GM15510 (cell line): ENCODE results near the gene PRMT5.

ENCODE experiments used
- POLR2A ChIP-seq: IDR thresholded peaks from 3 replicates; pipeline ENCODE4 v1.6.1; 2011; ENCODE audit warnings: borderline replicate concordance; ENCODE audit not compliant: insufficient read length; ENCODE audit errors: extremely low read depth

The PRMT5 gene

GRCh38 chr14:22952418-22952817 lies 23.2 kb upstream of the PRMT5 start:
- no peak for TF ChIP-seq POLR2A

- no peak for TF ChIP-seq POLR2A
These were observed 16.5 kb upstream of the PRMT5 start for GRCh38 chr14:22945642-22946041.

DNA sequence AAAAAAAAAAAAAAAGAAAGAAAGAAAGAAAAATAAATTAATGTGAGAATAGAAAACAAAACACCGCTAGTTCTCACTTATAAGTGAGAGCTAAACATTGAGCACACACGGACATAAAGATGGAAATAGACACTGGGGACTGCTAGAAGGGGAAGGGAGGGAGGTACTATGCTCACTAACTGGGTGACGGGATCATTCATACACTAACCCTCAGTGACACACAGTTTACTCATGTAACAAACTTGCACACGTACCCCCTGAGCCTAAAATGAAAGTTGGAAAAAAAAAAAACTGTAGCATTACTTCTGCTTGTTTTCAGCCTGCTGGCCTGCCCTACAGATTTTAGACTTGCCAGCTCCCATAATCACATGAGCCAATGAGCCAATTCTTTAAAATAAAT lies 10.5 kb upstream of the PRMT5 start:
- TF ChIP-seq POLR2A, result no peak

- no peak for TF ChIP-seq POLR2A
These were observed 6.0 kb upstream of the PRMT5 start for GRCh38 chr14:22935156-22935555.

DNA sequence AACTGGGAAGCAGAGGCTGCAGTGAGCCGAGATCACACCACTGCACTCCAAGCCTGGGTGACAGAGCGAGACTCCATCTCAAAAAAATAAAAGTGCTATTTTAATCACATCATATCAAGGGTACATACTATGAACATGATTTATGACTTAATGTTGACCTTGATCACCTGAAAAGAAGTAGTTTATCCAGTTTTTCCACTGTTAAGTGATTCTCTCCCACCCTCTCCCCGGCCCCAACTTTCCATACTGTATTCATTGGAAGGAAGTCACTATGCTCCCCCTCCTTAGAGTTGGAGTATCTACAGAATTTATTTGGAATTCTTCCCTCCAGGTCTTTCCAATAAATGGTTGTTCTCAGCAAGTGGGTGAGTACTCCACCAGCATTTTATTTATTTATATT lies 3.0 kb upstream of the PRMT5 start:
- TF ChIP-seq POLR2A, result no peak

DNA sequence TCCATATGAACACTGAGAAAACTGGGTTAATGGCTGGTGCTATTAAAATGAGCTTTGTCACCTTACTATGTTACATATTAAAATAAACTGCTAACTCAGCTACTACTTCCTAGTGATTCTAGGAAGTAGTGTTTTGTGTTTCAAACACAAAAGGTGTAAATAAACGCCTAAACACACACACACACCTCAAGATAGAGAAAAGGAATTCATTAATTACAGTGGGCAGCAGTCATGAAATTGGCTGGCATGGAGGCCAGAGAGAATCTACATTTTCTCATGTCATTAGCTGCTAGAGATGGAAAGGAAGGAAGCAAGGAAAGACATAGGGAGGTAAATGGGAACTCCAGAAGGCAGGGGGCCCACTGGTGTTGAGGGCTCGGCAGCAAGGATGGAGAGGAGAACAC lies 787 bp upstream of the PRMT5 start:
- TF ChIP-seq POLR2A, result no peak

DNA sequence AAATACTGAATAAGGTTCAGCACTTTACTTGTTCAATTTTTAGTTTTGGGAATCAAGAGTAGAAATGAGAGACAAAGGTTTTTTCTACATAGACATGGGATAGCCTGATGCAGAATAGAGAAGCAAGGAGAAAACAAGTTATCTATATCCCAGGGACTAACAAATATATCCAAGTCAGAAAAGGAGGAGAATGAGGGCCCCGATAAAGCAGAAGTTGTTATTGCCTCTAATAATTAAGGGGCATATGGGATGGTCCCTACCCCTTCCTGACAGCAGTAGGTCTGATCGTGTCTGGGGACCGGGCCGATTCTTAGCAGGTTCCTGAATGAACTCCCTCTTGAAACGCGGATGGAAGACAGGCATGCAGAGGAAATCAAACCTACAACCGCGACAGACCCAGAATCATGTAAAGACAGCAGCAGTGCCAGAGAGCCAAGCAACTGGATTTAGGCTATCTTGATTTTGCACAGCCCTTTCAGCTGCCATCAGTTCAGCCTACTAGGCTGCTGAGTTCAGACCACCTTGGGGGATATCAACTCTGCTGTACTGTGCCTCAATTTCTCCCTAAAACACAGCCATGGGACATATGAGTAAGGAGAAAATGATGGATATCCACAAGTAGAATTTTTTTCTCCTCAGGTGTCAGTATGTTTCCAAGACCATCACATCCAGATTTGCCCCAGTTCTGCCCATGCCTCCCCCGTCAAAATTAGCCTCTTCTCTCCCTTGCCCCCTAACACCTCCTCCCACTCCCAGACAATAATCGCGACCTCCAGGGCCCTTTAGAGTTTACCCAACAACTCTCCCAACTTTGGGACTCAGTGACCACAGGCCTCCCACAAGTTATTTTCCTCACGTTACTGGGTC lies 706 bp downstream of the PRMT5 start:
- TF ChIP-seq POLR2A, result no peak

DNA sequence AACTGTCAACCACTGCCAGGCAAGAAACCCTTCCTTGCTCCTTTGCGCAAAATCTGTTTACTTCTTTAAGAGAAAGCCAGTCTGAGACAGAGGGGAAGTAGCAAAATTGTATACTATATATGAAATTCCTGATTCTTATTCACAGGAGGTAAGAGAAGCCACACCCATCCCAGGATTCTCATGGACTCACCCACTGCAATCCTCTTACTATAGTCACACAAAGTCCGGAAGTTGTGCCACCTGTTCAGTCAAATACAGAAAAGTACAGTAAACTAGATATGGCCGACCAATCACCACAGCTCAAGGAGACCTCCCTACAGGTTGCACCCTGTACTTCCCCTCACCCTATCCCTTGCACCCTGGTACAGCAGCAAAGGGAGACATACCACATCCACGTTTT lies 2.9 kb downstream of the PRMT5 start:
- TF ChIP-seq POLR2A, result no peak

- no peak for TF ChIP-seq POLR2A
These were observed 3.7 kb downstream of the PRMT5 start for GRCh38 chr14:22925513-22925912.

DNA sequence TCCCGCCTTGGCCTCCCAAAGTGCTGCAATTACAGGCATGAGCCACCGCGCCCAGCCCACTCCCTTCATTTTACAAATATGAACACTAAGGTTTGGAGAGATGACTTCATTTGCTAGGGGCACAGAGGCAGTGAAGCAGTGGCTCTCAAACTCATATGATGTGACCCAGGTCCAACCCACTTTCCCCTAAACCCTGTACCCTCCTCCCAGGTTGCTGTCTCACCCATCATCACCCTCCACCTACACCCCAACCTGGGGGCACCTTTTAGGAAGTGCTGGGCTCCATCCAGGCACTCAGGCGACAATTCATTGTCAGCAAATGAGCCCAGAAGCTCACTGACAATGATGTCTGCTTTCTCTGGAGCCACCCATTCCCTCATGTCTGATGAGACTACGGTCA lies 5.4 kb downstream of the PRMT5 start:
- TF ChIP-seq POLR2A, result no peak

- TF ChIP-seq POLR2A, result no peak
These were observed 6.9 kb downstream of the PRMT5 start for GRCh38 chr14:22922294-22922693.

GRCh38 chr14:22920697-22921096 lies 8.5 kb downstream of the PRMT5 start:
- TF ChIP-seq POLR2A, result no peak

DNA sequence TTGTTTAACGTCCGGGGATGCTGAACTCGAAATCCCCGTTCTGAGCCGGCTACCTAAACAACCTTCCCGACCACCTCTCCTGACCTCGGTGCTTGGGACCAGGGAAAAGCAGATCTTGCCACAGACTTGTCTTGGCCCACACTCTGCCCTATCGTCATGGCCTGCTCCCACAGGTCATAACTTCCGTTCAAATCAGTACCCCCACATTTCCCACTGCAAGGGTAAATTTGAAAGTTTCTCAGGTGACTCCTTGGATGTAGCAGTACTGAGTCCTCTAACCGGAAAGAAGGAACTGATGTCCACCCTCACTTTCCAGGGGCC lies 9.6 kb downstream of the PRMT5 start:
- TF ChIP-seq POLR2A, result no peak

- peak; percentile 52 for TF ChIP-seq POLR2A
These were observed 10.2 kb downstream of the PRMT5 start, which contains the start of gene RBM23 for GRCh38 chr14:22918804-22919600. RBM23 (minus strand) TSS chr14:22919149.

GRCh38 chr14:22915886-22916521 lies 13.2 kb downstream of the PRMT5 start:
- TF ChIP-seq POLR2A, result no peak
